ENCODE measurements around the gene IPO7.

- TF ChIP-seq POLR2AphosphoS5 (IDR thresholded peaks at IDR 0.05; ENCODE audit: low read depth, low read length) (no peak), POLR2A (IDR thresholded peaks at IDR 0.05; ENCODE audit: low read depth, low read length) (no peak)
Measured at GRCh38 chr11:9341638-9342178, 42.7 kb upstream of the IPO7 start.
